HT-29 (cell line): ENCODE results near the gene CTU2. TPM values are rescaled to one million over a fixed set of nuclear protein-coding genes. Genes with fewer than 3 reads are reported as not detected.

Source experiments
- DNase-seq: peaks from one replicate; pipeline ENCODE4 v3.0.0-alpha.2; 2015; ENCODE audit warnings: low spot score
- total RNA-seq: library from RNA; depleted of rRNA; stranded (reverse); fragments of >200 nt; shearing (Covaris generic); gene quantifications from 2 replicates; pipeline ENCODE4 v1.2.3, GENCODE V29; 2014; rRNA removed

Gene CTU2
- total RNA-seq, 1 experiment from 2014 or later: 44.5 TPM

GRCh38 chr16:88760424-88761142, 54.3 kb downstream of the CTU2 start:
- DNase-seq: peak; percentile 77

GRCh38 chr16:88761143-88761534, 54.8 kb downstream of the CTU2 start:
- peak; percentile 26 for DNase-seq

GRCh38 chr16:88761830-88762229, 55.5 kb downstream of the CTU2 start:
- DNase-seq: peak; percentile 45

- DNase-seq: no peak
Observed at GRCh38 chr16:88762258-88762870, 56.1 kb downstream of the CTU2 start.

GRCh38 chr16:88762941-88763340, 56.6 kb downstream of the CTU2 start:
- no peak for DNase-seq

- DNase-seq: peak; percentile 69
Observed at GRCh38 chr16:88763502-88764053, 57.3 kb downstream of the CTU2 start.

GRCh38 chr16:88764080-88764479, 57.8 kb downstream of the CTU2 start:
- no peak for DNase-seq

GRCh38 chr16:88764913-88765349, 58.6 kb downstream of the CTU2 start:
- peak; percentile 80 for DNase-seq

Other genes with a start within 250 kb of the CTU2 start
- gene ZC3H18, start 136.1 kb upstream of the CTU2 start, total RNA-seq: 20.2 and 28.9 TPM in 2 replicates
- gene IL17C, start 67.9 kb upstream of the CTU2 start, total RNA-seq: 0.28 TPM in 1 of 2 replicates, not detected in the other
- 1,584 and 1,604 TPM in 2 replicates for gene CYBA, start 55.5 kb upstream of the CTU2 start, total RNA-seq
- gene MVD, start 43.4 kb upstream of the CTU2 start, total RNA-seq: 100 and 109 TPM in 2 replicates
- gene SNAI3, start 20.0 kb upstream of the CTU2 start, total RNA-seq: 1.2 and 1.7 TPM in 2 replicates
- 44.6 and 49.8 TPM in 2 replicates for gene RNF166, start 95 bp upstream of the CTU2 start, total RNA-seq
- gene PIEZO1, start 78.7 kb downstream of the CTU2 start, total RNA-seq: 327 and 375 TPM in 2 replicates
- 120 and 146 TPM in 2 replicates for gene CDT1, start 97.3 kb downstream of the CTU2 start, total RNA-seq
- 669 and 675 TPM in 2 replicates for gene APRT, start 105.4 kb downstream of the CTU2 start, total RNA-seq
- 14.1 and 18.4 TPM in 2 replicates for gene GALNS, start 150.4 kb downstream of the CTU2 start, total RNA-seq
- 120 and 125 TPM in 2 replicates for gene TRAPPC2L, start 150.6 kb downstream of the CTU2 start, total RNA-seq
- gene PABPN1L, start 160.2 kb downstream of the CTU2 start, total RNA-seq: not detected in 2 replicates